Mucosa of rectum (tissue), 2 donors: ENCODE data around the gene BCAR3.

Experiments
- H3K27ac ChIP-seq, 2 donors: one replicate each; pipeline ENCODE4 v1.7.0; 2013; ENCODE audit warnings: inconsistent platforms in 2 of 2, low read depth in 2 of 2, low read length in 2 of 2
- H3K27me3 ChIP-seq, 2 donors: one replicate each; pipeline ENCODE4 v1.7.0; 2013; ENCODE audit warnings: low read length in 2 of 2; ENCODE audit not compliant: control insufficient read depth in 2 of 2, insufficient read depth in 2 of 2
- H3K36me3 ChIP-seq, 2 donors: one replicate each; pipeline ENCODE4 v1.7.0; 2013; ENCODE audit warnings: low read length in 2 of 2; ENCODE audit not compliant: control insufficient read depth in 2 of 2, insufficient read depth in 2 of 2
- H3K4me1 ChIP-seq, 2 donors: one replicate each; pipeline ENCODE4 v1.7.0; 2013; ENCODE audit warnings: low read length in 2 of 2, mild to moderate bottlenecking in 1 of 2; ENCODE audit not compliant: control insufficient read depth in 2 of 2, insufficient read depth in 2 of 2
- H3K4me3 ChIP-seq, 2 donors: one replicate each; pipeline ENCODE4 v1.7.0; 2013; ENCODE audit warnings: low read length in 2 of 2
- H3K9ac ChIP-seq, 2 donors: one replicate each; pipeline ENCODE4 v1.7.0; 2013; ENCODE audit warnings: low read length in 2 of 2, low read depth in 1 of 2, mild to moderate bottlenecking in 1 of 2
- H3K9me3 ChIP-seq, 2 donors: one replicate each; pipeline ENCODE4 v1.7.0; 2013; ENCODE audit warnings: low read length in 2 of 2; ENCODE audit not compliant: control insufficient read depth in 2 of 2
- donor health status: healthy.
- donor health status: Normal muscosa, but diverticular disease.

The BCAR3 gene

GRCh38 chr1:93670141-93670540 is 11.5 kb downstream of the BCAR3 start:
- H3K9ac ChIP-seq, result no peak overlapping the region
- H3K4me3 ChIP-seq, result no peak overlapping the region
- no peak overlapping the region for H3K27ac ChIP-seq
- no peaks in the 10 kb centered on the region for H3K27me3 ChIP-seq
- H3K9me3 ChIP-seq, result no peaks in the 10 kb centered on the region
- peaks cover 25 to 28% of the 10 kb centered on the region in 2 donors for H3K4me1 ChIP-seq
- H3K36me3 ChIP-seq, result no peaks in the 10 kb centered on the region

GRCh38 chr1:93669369-93669768 is 12.3 kb downstream of the BCAR3 start:
- Histone ChIP-seq H3K4me1 (peaks cover 25% of the 10 kb centered on the region in 2 donors), H3K9me3 (no peaks in the 10 kb centered on the region), H3K9ac (no peak overlapping the region), H3K36me3 (no peaks in the 10 kb centered on the region), H3K27me3 (no peaks in the 10 kb centered on the region), H3K4me3 (no peak overlapping the region), H3K27ac (no peak overlapping the region)

GRCh38 chr1:93668951-93669350 is 12.7 kb downstream of the BCAR3 start:
- peaks cover 22 to 25% of the 10 kb centered on the region in 2 donors for H3K4me1 ChIP-seq
- H3K27ac ChIP-seq, result no peak overlapping the region
- no peak overlapping the region for H3K4me3 ChIP-seq

GRCh38 chr1:93668121-93668520 is 13.5 kb downstream of the BCAR3 start:
- Histone ChIP-seq H3K27ac (no peak overlapping the region), H3K4me1 (peaks cover 14 to 22% of the 10 kb centered on the region in 2 donors), H3K36me3 (no peaks in the 10 kb centered on the region), H3K27me3 (no peaks in the 10 kb centered on the region), H3K9me3 (no peaks in the 10 kb centered on the region), H3K9ac (no peak overlapping the region), H3K4me3 (no peak overlapping the region)

More at GRCh38 chr1:93668951-93669350, 12.7 kb downstream of the BCAR3 start:
- H3K9ac ChIP-seq, result no peak overlapping the region
- no peaks in the 10 kb centered on the region for H3K27me3 ChIP-seq
- no peaks in the 10 kb centered on the region for H3K9me3 ChIP-seq
- H3K36me3 ChIP-seq, result no peaks in the 10 kb centered on the region

GRCh38 chr1:93667642-93668041 is 14.0 kb downstream of the BCAR3 start:
- no peaks in the 10 kb centered on the region for H3K36me3 ChIP-seq
- no peak overlapping the region for H3K9ac ChIP-seq
- no peak overlapping the region for H3K27ac ChIP-seq
- no peaks in the 10 kb centered on the region for H3K27me3 ChIP-seq
- no peaks in the 10 kb centered on the region for H3K9me3 ChIP-seq
- no peak overlapping the region for H3K4me3 ChIP-seq
- peaks cover 10 to 18% of the 10 kb centered on the region in 2 donors for H3K4me1 ChIP-seq

GRCh38 chr1:93666613-93667384 is 14.8 kb downstream of the BCAR3 start:
- H3K36me3 ChIP-seq, result no peaks in the 10 kb centered on the region
- no peak overlapping the region for H3K27ac ChIP-seq
- H3K4me1 ChIP-seq, result peaks cover 5 to 11% of the 10 kb centered on the region in 2 donors
- H3K9me3 ChIP-seq, result no peaks in the 10 kb centered on the region
- H3K9ac ChIP-seq, result no peak overlapping the region
- H3K4me3 ChIP-seq, result no peak overlapping the region
- H3K27me3 ChIP-seq, result no peaks in the 10 kb centered on the region

- H3K4me1 ChIP-seq, result peaks cover 0 to 3% of the 10 kb centered on the region in 2 donors
- H3K27me3 ChIP-seq, result no peaks in the 10 kb centered on the region
- no peaks in the 10 kb centered on the region for H3K36me3 ChIP-seq
- H3K9me3 ChIP-seq, result no peaks in the 10 kb centered on the region
- H3K9ac ChIP-seq, result no peak overlapping the region
- no peak overlapping the region for H3K27ac ChIP-seq
- H3K4me3 ChIP-seq, result no peak overlapping the region
These were observed 16.6 kb downstream of the BCAR3 start for GRCh38 chr1:93665015-93665414.

- Histone ChIP-seq H3K4me3 (no peak overlapping the region), H3K36me3 (no peaks in the 10 kb centered on the region), H3K27me3 (no peaks in the 10 kb centered on the region), H3K9ac (no peak overlapping the region), H3K4me1 (peaks cover 0 to 3% of the 10 kb centered on the region in 2 donors), H3K27ac (no peak overlapping the region), H3K9me3 (no peaks in the 10 kb centered on the region)
These were observed 18.4 kb downstream of the BCAR3 start for GRCh38 chr1:93663208-93663614.

- H3K4me1 ChIP-seq, result peaks cover 0 to under 1% of the 10 kb centered on the region in 2 donors
These were observed 19.0 kb downstream of the BCAR3 start for GRCh38 chr1:93662481-93663207.

GRCh38 chr1:93661829-93662474 is 19.7 kb downstream of the BCAR3 start:
- Histone ChIP-seq H3K27me3 (no peaks in the 10 kb centered on the region), H3K4me3 (no peak overlapping the region), H3K4me1 (no peaks in the 10 kb centered on the region), H3K27ac (no peak overlapping the region), H3K36me3 (no peaks in the 10 kb centered on the region), H3K9ac (no peak overlapping the region), H3K9me3 (no peaks in the 10 kb centered on the region)

More at GRCh38 chr1:93662481-93663207, 19.0 kb downstream of the BCAR3 start:
- H3K4me3 ChIP-seq, result no peak overlapping the region
- no peak overlapping the region for H3K27ac ChIP-seq
- no peaks in the 10 kb centered on the region for H3K9me3 ChIP-seq
- H3K36me3 ChIP-seq, result no peaks in the 10 kb centered on the region
- no peak overlapping the region for H3K9ac ChIP-seq
- no peaks in the 10 kb centered on the region for H3K27me3 ChIP-seq
